ENCODE data around the gene P2RY8. TPM values are rescaled to one million over a fixed set of nuclear protein-coding genes. Genes with fewer than 3 reads are reported as not detected.

The P2RY8 gene
- total and polyA plus RNA-seq, 4 donors, result 0.51 to 8.3 (median 4.4) TPM

DNA sequence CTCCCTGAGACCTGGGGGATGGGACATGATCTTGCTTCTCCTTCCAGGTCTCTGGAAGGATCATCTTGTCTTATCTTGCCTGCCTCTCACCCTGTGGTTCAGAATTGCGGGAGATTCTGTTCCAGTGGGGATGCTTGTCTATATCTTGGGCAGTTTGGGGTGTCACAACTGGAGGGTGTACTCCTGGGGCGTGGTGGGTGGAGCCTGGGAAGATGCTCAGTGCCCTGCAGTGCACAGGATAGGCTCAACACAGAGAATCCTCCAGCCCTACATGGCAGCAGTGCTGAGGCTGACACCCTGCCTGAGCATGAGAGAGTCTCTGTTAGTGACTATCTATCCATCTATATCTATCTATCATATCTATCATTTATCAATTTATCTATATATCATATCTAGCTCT is 7.7 kb downstream of the P2RY8 start:
- TF ChIP-seq CTCF (IDR thresholded peaks at IDR 0.05; ENCODE audit: control extremely low read depth, extremely low read depth), result no peak
- Histone ChIP-seq H3K9me3 (ENCODE audit: control insufficient read depth in 4 of 4, insufficient read depth in 3 of 4, low read length in 3 of 4) (peaks cover 0 to 3% (median 0%) of the 10 kb centered on the region in 4 donors), H3K4me1 (ENCODE audit: control insufficient read depth in 5 of 5, insufficient read depth in 5 of 5, low read length in 5 of 5) (no peaks in the 10 kb centered on the region), H3K27ac (ENCODE audit: low read depth in 1 of 2, low read length in 1 of 2) (no peak overlapping the region), H3K36me3 (ENCODE audit: control insufficient read depth in 4 of 4, insufficient read depth in 4 of 4, low read length in 4 of 4) (no peaks in the 10 kb centered on the region), H3K9ac (ENCODE audit: insufficient read depth in 1 of 2, low read length in 2 of 2) (no peak overlapping the region), H3K4me3 (no peak overlapping the region), H3K27me3 (ENCODE audit: control insufficient read depth in 3 of 3, insufficient read depth in 3 of 3, low read length in 2 of 3) (no peaks in the 10 kb centered on the region)
- ATAC-seq (ENCODE audit: insufficient read depth, low FRiP score), result no peak
- DNase-seq, result no peak
- 68 to 79% methylated on average over 2 of the region's 2 CpGs for WGBS, 2 donors

DNA sequence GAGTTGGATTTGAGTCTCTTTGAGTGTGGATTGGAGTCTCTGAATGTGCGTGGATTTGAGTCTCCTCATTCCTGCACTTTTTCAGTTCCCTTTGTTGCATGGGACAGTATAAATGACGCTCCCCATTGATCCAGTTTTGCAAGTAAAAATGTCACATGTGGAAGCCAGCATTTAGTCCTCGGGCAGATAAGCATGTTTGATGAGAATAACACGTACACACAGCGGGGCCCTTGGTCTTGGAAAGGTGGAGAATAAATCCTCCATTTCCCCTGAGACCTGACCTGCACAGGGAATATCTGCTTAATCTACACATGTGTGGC is 8.1 kb downstream of the P2RY8 start:
- WGBS, 2 donors, result 79 to 83% methylated on average over 5 of the region's 5 CpGs
- Histone ChIP-seq H3K4me1 (ENCODE audit: control insufficient read depth in 5 of 5, insufficient read depth in 5 of 5, low read length in 5 of 5) (no peaks in the 10 kb centered on the region), H3K9ac (ENCODE audit: insufficient read depth in 1 of 2, low read length in 2 of 2) (no peak overlapping the region), H3K4me3 (no peak overlapping the region), H3K9me3 (ENCODE audit: control insufficient read depth in 4 of 4, insufficient read depth in 3 of 4, low read length in 3 of 4) (peaks cover 0 to 3% (median 0%) of the 10 kb centered on the region in 4 donors), H3K27me3 (ENCODE audit: control insufficient read depth in 3 of 3, insufficient read depth in 3 of 3, low read length in 2 of 3) (no peaks in the 10 kb centered on the region), H3K27ac (ENCODE audit: low read depth in 1 of 2, low read length in 1 of 2) (no peak overlapping the region), H3K36me3 (ENCODE audit: control insufficient read depth in 4 of 4, insufficient read depth in 4 of 4, low read length in 4 of 4) (no peaks in the 10 kb centered on the region)
- ATAC-seq (ENCODE audit: insufficient read depth, low FRiP score) (no peak), DNase-seq (no peak)
- no peak for TF ChIP-seq CTCF (IDR thresholded peaks at IDR 0.05; ENCODE audit: control extremely low read depth, extremely low read depth)

- WGBS, 2 donors, result 79 to 85% methylated on average over 9 of the region's 9 CpGs
- DNase-seq (no peak), ATAC-seq (ENCODE audit: insufficient read depth, low FRiP score) (no peak)
- no peak overlapping the region for H3K9ac ChIP-seq (ENCODE audit: insufficient read depth in 1 of 2, low read length in 2 of 2)
- no peak overlapping the region for H3K27ac ChIP-seq (ENCODE audit: low read depth in 1 of 2, low read length in 1 of 2)
- no peak overlapping the region for H3K4me3 ChIP-seq
- no peaks in the 10 kb centered on the region for H3K36me3 ChIP-seq (ENCODE audit: control insufficient read depth in 4 of 4, insufficient read depth in 4 of 4, low read length in 4 of 4)
- H3K4me1 ChIP-seq (ENCODE audit: control insufficient read depth in 5 of 5, insufficient read depth in 5 of 5, low read length in 5 of 5), result no peaks in the 10 kb centered on the region
- no peak for TF ChIP-seq CTCF (IDR thresholded peaks at IDR 0.05; ENCODE audit: control extremely low read depth, extremely low read depth)
- H3K27me3 ChIP-seq (ENCODE audit: control insufficient read depth in 3 of 3, insufficient read depth in 3 of 3, low read length in 2 of 3), result no peaks in the 10 kb centered on the region
- H3K9me3 ChIP-seq (ENCODE audit: control insufficient read depth in 4 of 4, insufficient read depth in 3 of 4, low read length in 3 of 4), result peaks cover 0 to 3% (median 0%) of the 10 kb centered on the region in 4 donors
Measured at GRCh38 chrX:1528186-1528883, 8.7 kb downstream of the P2RY8 start.

GRCh38 chrX:1527457-1527856 is 9.5 kb downstream of the P2RY8 start:
- H3K27me3 ChIP-seq (ENCODE audit: control insufficient read depth in 3 of 3, insufficient read depth in 3 of 3, low read length in 2 of 3), result no peaks in the 10 kb centered on the region
- 83 to 85% methylated on average over 1 of the region's 1 CpG for WGBS, 2 donors

More at GRCh38 chrX:1527457-1527856, 9.5 kb downstream of the P2RY8 start:
- no peak overlapping the region for H3K4me3 ChIP-seq
- no peak for TF ChIP-seq CTCF (IDR thresholded peaks at IDR 0.05; ENCODE audit: control extremely low read depth, extremely low read depth)
- DNase-seq (no peak), ATAC-seq (ENCODE audit: insufficient read depth, low FRiP score) (no peak)
- no peak overlapping the region for H3K27ac ChIP-seq (ENCODE audit: low read depth in 1 of 2, low read length in 1 of 2)
- no peaks in the 10 kb centered on the region for H3K4me1 ChIP-seq (ENCODE audit: control insufficient read depth in 5 of 5, insufficient read depth in 5 of 5, low read length in 5 of 5)
- H3K9ac ChIP-seq (ENCODE audit: insufficient read depth in 1 of 2, low read length in 2 of 2), result no peak overlapping the region
- H3K36me3 ChIP-seq (ENCODE audit: control insufficient read depth in 4 of 4, insufficient read depth in 4 of 4, low read length in 4 of 4), result no peaks in the 10 kb centered on the region
- H3K9me3 ChIP-seq (ENCODE audit: control insufficient read depth in 4 of 4, insufficient read depth in 3 of 4, low read length in 3 of 4), result peaks cover 0 to 3% (median 0%) of the 10 kb centered on the region in 4 donors
